GM21737 (cell line): ENCODE measurements around the gene MLLT10.

Source experiments
- ATAC-seq: cut with Tn5 transposase; IDR thresholded peaks from one replicate; pipeline ENCODE4 v1.9.1; 2021; ENCODE audit warnings: mild to moderate bottlenecking, moderate library complexity; ENCODE audit not compliant: unreplicated experiment

Gene MLLT10

GRCh38 chr10:21516242-21517131, 17.5 kb upstream of the MLLT10 start:
- peak; percentile 64 for ATAC-seq

GRCh38 chr10:21517134-21518031, 16.6 kb upstream of the MLLT10 start:
- ATAC-seq: peak; percentile 48

- ATAC-seq: no peak
Measured at GRCh38 chr10:21518149-21518640, 15.8 kb upstream of the MLLT10 start.

GRCh38 chr10:21518641-21519396, 15.2 kb upstream of the MLLT10 start:
- ATAC-seq: no peak

- ATAC-seq: no peak
Measured at GRCh38 chr10:21519397-21519933, 14.6 kb upstream of the MLLT10 start.

GRCh38 chr10:21519941-21520436, 14.0 kb upstream of the MLLT10 start:
- ATAC-seq: no peak

- no peak for ATAC-seq
Measured at GRCh38 chr10:21520509-21520908, 13.5 kb upstream of the MLLT10 start.

- ATAC-seq: no peak
Measured at GRCh38 chr10:21520949-21521348, 13.1 kb upstream of the MLLT10 start.

GRCh38 chr10:21521751-21522533, 12.1 kb upstream of the MLLT10 start:
- ATAC-seq: no peak

- no peak for ATAC-seq
Measured at GRCh38 chr10:21522631-21523406, 11.2 kb upstream of the MLLT10 start.

- ATAC-seq: no peak
Measured at GRCh38 chr10:21523557-21524008, 10.4 kb upstream of the MLLT10 start.

- no peak for ATAC-seq
Measured at GRCh38 chr10:21524131-21524525, 9.9 kb upstream of the MLLT10 start.

- ATAC-seq: no peak
Measured at GRCh38 chr10:21524526-21525366, 9.3 kb upstream of the MLLT10 start.

- ATAC-seq: peak; percentile 55
Measured at GRCh38 chr10:21525367-21526187, 8.5 kb upstream of the MLLT10 start, which contains the start of gene SKIDA1. Gene SKIDA1 (minus strand): TSS chr10:21525682. CDS start chr10:21517822, 7,860 bp downstream.

- peak; percentile 33 for ATAC-seq
Measured at GRCh38 chr10:21526188-21526859, 7.7 kb upstream of the MLLT10 start.

- no peak for ATAC-seq
Measured at GRCh38 chr10:21526860-21527597, 7.0 kb upstream of the MLLT10 start.
